NCI-H2196 treated with DMSO at 0.1 percent for 48 hours (cell line): ENCODE results near the gene FAM83F.
"Not testable (repeated sequence)": the region's sequence is repeated elsewhere in the genome, so short reads cannot be mapped to it uniquely, and the experiment has no call there.

Experiments used
- DNase-seq: peaks from one replicate; lab custom pipeline; 2025; ENCODE audit not compliant: unreplicated experiment; lab: John Stamatoyannopoulos, UW

Gene FAM83F

DNA sequence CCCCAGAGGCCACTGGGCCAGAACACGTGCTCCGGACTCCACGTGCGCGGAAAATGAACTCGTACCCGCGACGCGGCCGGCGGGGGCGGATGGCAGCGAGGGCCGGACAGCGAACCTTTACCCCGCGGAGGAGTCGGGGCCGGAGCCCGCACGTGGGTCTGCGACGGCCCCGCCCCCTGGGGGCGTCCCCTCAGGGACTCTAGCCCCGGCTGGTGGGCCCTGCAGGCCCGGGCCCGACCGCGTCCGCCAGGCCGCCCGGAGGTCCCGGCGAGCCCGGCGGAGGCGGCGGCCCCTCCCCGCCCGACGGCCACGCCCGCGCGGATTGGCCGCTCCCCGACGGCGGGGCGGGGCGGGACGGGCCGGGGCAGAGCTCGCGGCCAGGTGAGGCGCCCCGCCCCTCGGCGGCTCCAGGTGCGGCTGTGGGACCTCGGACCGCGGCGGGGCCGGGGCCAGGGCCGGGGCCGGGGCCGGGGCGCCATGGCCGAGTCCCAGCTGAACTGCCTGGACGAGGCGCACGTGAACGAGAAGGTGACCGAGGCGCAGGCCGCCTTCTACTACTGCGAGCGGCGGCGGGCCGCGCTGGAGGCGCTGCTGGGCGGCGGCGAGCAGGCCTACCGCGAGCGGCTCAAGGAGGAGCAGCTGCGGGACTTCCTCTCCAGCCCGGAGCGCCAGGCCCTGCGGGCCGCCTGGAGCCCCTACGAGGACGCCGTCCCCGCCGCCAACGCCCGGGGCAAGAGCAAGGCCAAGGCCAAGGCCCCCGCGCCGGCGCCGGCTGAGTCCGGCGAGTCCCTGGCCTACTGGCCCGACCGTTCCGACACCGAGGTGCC, at the start of gene FAM83F:
Gene FAM83F, plus strand, starts transcription at position 389 of the 827 bp plus-strand sequence. Its CDS starts 89 bp downstream, at position 478.
- peak; percentile 50 for DNase-seq

DNA sequence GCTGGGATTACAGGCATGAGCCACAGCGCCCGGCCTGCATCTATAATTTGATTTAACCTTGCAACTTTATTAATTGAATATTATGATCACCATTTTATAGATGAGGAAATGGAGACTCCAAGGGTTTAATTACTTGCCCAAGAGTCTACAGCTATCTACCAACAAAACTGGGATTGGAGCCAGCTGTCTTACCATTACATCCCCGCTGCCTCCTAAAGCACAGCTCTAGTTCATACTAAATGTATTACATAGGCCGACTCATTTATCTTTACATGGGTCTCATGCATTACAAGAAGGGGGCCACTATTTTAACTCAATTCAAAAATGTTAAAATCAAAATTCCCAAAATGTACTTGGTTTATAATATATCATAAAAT, 48.6 kb upstream of the FAM83F start:
- no peak for DNase-seq

DNA sequence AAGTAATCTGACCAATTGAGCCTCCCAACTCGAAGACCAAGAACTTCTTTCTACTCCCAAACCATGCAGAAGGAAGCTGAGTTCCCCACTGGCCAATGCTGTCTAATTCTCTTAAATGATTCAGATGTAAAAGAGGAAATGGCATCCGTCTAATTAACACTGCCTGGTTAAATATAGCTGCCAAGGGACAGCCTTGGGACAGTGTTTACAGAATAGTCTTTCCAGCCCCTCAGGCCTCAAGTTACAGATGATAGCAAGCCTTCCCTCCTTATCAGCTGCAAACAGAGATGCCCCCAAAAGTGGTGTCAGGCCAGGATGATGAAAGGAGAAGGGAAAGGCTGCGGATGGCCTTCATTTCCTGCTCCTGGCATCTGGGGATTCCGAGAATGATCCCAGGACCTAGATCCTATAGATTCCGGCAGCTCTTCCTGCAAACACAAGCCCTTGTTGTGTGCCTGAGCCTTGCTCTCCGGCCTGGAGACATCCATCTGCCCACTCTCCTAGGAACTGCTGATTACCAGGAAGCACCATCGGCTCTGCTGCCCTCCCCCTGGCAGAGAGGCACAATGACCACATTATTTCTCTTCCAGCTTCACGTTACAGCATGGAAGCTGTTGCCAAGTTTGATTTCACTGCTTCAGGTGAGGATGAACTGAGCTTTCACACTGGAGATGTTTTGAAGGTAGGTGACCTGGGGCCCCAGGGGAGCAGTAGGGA, 48.1 kb upstream of the FAM83F start:
- peak; percentile 92 for DNase-seq

DNA sequence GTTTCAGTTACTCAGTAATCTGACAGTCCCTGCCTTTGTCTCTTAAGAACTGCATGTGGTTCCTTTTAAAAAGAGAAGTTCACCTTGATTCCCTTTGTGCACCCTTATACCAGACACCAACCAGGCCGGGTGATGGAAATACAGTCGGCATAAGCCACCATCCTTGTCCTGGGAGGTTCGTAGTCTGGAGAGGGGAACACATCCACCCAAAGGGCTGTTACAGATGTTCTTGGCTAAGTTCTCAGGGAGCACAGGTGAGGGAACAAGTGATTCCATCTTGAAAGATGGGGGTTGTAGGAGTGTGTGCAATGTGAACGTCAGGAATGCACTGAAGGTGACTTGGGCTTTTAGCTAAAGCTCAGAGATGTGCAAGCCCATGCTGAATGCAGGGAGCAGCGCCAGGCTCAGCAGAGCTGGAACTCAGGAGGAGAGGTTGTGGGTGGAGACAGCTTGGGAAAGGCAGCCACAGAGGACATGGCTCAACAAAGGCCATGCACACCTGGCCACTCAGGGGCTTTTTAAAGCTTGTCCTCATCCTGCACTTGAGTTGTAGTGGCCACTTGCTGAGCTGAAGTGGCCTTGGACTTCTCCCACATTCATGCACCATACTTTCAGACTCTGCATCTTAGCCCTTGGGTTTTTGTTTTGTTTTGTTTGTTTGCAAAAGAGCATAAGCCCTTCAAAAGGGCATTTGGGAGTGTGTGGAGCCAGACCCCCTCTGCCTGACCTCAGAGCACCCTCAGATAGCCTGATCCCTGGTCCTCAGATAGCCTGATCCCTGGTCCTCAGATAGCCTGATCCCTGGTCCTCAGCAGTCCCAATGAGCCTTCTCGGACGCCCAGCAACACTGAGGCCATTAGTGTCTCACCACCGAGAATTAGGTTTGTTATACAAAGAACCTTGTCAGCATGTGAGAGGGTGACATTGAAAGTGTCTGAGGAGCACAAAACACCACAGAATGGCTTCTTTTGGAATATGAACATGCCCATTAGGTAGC, 47.2 kb upstream of the FAM83F start:
- DNase-seq, result peak; percentile 86

DNA sequence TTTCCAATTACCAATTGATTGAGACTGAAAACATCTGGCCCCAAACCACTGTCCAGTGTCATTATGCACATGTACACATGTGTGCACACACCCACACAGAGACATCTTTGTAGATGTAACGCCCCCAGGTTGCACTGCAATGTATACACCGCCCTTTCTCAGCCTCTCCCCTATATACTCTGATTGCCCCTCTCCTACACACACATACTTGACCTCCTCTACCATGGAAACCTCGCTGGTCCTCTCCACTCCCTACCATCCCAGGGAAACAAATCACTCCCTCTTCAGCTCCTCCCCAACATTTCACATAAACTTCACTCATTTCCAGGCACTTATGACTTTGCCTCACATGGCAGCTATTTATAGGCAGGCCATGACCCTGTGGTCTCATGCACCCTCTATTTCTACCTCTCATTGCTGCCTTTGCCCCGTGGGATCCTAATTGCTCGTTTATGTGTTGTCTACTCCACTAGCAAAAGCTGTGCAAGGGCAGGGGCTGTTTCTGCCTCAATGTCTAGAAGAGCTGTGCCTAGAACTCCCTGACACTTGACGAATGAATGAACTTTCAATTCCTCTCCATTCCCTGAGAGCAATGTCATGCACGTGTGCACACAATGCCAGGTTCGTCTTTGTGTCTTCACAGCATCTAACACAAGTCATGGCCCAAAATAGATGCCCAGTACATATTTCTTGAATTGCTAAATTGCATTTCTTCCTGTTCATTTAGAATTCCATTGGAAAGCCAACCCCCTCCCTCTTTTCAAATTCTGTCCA, 44.6 kb upstream of the FAM83F start:
- no peak for DNase-seq

DNA sequence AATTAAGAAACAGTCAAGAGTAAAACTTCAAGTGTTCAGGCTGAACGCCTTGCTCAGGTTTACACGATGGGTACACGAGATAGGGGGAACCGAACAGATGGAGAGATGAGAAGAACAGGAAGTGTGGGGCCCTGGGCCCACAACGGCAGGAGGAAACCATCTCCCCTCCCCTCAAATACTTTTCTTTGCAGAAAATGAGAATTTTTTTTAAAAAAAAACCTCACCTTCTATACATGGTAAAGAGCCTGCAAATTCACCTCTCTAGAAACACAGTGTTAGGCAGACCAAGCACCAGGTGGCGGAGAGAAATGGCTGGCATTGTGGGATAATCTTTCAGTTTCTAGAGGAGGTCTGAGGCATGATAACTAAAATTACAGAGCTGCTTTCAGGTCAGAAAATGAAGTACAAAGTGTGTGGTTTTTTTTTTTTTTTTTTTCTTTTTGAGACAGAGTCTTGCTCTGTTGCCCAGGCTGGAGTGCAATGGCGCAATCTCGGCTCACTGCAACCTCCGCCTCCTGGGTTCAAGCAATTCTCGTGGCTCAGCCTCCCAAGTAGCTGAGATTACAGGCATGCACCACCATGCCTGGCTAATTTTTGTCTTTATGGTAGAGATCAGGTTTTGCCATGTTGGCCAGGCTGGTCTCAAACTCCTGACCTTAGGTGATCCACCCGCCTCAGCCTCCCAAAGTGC, 43.0 kb upstream of the FAM83F start:
- DNase-seq, result not testable (repeated sequence)

DNA sequence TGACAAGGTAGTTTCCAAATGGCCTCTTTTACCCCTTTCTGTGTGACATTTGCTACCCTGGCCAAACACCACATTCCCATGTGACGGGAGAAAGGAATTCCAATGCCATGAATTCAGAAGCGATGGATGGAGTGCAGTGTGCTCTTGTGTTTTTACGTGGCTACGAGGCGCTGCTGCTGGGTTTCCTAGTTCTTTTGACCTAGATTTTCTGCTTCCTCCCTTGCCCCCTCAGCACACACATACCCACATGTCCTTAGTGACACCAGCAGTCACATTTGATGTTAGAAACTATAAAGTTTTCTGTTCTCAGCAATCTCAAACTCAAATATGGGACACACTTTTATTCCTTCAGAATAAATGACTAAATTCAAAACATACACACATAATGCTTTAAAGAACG, 42.4 kb upstream of the FAM83F start:
- DNase-seq, result no peak

DNA sequence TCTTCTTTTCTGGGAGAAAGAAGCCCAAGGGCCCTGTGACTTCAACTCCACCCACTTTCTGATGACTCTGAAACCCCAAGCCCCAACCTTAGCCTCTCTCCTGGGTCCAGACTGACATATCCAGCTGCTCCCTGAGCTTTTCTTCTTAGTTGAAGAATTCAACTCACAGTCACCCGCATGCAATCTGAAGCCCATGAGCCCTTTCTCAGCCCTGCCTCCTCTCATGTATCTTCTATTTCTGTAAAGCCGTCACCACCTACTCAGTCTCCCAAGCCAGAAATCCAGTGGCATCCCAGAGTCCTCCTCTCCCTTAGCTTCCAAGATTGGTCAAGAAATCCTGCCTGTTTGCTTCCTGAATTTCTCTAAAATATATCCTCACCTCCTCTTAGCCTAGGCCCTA, 41.7 kb upstream of the FAM83F start:
- DNase-seq, result no peak

DNA sequence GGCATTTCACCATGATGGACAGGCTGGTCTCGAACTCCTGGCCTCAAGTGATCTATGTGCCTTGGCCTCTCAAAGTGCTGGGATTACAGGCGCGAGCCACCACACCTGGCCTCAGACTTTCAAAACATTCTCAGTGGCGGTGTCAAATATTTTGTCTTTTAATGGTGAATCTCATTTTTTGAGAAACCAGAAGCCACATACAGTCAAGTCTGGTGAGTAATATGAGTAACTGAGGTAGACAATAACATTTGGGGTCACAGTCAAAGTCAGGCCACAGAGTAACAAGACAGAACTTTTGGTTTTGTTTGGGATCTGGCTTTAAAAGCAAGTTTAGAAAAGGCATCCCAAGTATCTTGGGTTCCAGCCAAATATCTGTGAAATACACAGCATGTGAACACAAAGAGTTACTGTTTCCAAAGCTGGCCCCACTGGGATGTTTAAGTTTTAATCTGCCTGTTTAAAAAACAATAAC, 40.1 kb upstream of the FAM83F start:
- DNase-seq, result no peak

DNA sequence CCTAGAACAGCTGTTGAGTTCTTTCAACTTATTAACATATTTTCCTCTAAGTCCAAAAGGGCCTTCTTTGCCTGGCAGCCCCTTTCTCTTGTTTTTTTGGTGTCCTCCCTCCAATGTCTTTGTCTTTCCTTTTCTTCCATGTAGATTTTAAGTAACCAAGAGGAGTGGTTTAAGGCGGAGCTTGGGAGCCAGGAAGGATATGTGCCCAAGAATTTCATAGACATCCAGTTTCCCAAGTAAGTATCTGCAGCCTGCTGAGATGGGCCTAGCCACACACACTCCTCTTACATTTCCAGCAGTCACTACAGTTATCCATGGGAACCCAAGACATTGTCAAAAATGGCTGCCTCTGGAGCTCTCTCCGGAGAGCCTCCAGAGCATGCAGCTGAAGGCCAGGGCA, 39.1 kb upstream of the FAM83F start:
- DNase-seq, result no peak

DNA sequence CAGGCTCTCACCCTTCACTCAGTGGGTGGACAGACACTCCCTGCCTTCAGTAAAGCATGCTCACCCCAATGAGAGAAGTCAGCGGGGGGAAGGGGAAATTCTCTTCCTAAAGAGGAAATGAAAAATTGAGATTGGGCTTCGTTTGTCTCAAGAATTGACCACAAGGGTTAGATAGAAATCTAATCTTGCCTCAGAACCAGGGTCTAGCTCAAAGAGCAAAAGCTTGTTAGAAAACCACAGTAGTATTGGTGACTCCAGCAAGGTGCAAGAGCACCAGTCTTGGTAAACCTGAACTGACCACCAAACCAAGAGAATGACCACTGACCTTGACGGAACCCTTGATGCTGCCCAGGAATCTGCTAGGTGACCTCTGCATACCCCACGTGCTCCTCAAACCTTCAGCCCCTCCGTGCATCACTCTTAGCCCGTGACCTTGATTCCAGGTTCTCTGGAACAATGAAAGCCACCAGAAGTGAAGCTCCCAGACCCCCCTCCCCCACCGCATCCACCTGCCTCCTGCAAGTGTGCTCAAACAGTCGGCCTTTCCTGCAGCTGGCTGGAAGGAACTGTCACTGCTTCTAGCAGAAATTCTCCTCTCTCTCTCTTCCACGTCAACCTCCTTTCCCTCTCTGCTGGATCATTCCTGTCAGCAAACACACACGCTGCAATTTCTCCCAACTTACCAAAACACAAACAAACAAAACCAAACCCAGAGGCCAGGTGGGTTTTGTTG, 37.7 kb upstream of the FAM83F start:
- DNase-seq, result peak; percentile 45

DNA sequence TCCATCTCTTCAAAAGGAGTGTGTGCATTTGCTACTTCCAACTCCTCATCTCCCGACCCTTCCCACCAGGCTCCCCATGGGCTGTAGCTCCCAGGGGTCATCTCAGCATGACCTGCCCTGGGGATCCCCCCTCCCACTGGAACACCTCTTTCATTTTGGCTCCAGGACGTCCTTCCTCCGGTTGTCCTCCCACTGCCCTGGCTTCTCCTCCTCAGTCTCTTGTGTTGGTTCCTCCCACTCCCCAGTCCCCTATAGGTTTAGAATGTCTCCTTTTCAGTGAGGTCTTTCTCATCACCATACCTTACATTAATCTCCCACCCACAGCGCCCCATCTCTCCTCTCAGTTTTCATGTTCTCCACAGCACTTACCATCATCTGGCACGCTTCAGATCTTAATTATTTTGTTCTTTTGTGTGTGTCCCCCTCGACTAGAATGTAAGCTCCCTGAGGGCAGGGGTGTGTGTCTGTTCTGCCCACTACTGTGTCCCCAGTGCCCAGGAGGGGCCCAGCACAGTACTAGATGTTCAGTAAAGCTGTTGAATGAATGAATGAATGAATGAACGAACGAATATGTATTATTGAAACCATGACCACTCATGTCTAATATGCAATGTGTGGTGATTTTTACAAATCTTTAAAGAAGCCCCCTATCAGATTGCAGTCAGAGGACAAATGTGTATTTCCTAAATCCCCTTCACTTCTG, 36.6 kb upstream of the FAM83F start:
- DNase-seq, result no peak

DNA sequence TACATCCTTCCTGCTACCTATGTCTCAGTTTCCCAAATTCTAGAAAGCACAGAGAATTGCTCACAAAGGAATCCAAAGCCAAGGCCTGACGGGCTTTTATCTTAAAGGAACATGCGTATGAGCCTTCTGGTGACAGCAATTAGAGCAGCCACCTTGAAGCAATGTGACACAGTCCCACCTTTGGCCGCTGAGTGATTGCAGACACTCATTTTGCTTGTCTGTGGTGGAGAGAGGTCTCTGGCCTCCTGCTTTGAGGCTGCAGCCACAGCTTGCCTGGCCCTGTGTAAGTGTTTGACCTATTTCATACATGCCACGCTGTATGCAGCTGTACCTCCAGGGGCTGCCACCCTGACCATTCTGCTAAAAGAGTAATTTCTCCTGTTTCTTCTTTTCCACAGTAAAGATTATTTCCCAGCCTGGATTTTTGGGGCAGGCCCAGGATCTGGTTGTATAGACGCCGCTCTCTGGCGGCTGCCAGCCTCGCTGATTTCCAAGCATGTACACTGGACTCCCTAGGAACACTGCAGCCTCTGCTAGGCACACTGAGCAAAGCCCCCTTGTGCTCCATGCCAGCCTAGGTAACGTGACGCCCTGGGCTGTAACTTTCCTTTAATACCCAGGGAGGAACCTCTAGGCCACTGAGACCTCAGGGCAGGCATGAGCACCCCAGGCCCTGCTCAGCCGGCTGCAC, 35.7 kb upstream of the FAM83F start:
- DNase-seq, result no peak

DNA sequence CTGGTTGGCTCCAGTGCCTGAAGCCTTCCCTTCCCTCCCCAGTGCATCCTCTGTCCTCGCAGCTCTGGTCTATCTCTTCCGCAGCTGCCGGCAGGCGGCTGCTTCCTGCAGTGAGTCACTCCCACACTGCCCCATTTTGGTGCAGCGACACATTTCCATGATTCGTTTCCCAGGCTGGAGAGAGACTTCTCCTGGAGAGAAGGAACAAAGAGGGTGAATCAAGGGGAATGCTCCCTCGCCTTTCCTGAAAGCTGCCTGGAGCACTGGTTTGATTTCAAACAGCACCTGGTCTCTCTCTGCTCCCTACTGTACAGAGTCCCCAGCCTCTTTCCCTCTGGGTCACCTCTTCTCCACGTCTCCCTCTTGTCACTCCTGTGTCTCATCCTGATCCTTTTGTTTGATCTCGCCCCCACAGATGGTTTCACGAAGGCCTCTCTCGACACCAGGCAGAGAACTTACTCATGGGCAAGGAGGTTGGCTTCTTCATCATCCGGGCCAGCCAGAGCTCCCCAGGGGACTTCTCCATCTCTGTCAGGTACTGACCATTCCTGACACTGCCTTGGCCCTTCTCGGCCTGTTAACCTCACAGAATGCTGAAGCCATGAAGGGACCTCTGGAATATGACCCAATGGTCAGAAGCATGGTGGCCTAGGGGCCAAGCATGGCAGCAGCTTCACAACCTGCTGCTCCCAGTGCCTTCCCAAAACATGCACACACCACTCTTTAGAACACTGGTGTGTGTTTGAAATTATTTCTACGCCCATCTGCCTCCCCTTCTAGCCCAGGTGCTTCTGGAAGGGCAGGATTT, 34.9 kb upstream of the FAM83F start, which contains the start of gene TMA7B:
Gene TMA7B, plus strand, starts transcription at position 758 of the 808 bp plus-strand sequence. CDS start 3,978 bp downstream, outside the sequence.
- DNase-seq, result no peak

DNA sequence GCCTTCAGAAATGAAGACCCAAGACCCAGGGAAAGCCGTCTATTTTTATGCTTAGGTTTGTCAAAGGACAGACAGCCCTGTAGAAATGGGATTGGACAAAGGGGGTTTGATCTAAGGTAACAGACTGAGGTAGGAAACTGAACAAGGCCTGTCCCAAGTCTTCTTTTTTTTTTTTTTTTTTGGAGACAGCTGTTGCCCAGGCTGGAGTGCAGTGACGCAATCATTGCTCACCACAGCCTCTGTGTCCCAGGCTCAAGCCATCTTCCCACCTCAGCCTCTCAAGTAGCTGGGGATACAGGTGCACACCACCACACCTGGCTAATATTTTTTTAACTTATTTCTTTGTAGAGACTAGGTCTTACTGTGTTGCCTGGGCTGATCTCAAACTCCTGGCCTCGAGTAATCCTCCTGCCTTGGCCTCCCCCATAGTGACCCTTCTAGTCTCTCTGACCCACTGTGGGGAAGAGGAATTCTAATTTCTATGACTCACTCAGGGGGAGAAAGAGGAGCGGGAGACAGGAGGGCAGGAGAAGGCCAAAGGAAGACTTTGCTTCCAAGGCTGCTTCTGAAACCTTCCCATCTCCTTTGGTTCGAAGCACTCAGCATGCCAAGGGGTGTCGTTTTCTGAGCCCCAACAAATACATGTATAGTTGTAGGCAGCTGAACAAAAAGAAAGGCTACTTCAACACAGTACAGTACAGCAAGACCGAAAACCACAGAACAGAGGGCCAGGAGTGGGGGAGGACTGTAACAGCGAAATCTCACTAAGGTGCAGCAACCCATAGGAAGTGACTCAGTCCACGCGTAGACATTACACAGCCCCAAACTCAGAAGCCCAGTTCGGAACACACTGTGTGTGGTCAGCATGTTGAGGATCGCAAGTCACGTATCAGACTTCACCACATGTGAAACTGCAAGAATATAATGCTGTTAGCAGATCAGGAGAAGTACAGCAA, 33.7 kb upstream of the FAM83F start:
- DNase-seq, result no peak

DNA sequence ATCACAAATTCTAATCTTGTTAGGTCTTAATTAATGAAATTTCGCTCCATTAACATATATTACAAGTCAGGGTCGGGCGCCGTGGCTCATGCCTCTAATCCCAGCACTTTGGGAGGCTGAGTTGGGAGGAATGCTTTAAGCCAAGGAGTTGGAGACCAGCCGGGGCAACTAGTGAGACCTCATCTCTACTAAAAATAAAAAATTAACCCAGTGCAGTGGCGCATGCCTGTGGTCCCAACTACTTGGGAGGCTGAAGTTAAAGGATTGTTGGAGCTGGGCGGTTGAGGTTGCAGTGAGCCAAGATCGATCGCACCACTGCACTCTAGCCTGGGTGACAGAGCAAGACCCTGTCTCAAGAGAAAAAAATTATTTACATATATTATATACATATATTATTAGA, 32.7 kb upstream of the FAM83F start:
- no peak for DNase-seq
